Muscle of back (tissue), 11 donors: ENCODE measurements around the gene TBC1D21. TPM values are rescaled to one million over a fixed set of nuclear protein-coding genes. Genes with fewer than 3 reads are reported as not detected.
A peak's percentile ranks its signal among the peaks of the same experiment; 100 is the strongest.

Experiments
- DNase-seq, 3 donors: peaks; one replicate each; pipeline versions ENCODE4 v3.0.0 to v3.0.0-alpha.2; 2013
- polyA plus RNA-seq, 10 donors: library from polyadenylated mRNA; unstranded; fragments of 120-200 nt; gene quantifications; one replicate each; pipeline ENCODE4 v1.2.1, GENCODE V29; 2013; ENCODE audit not compliant: insufficient read length in 10 of 10

Gene TBC1D21
- polyA plus RNA-seq, 10 donors = not detected

GRCh38 chr15:73858062-73858461, 15.3 kb upstream of the TBC1D21 start:
- DNase-seq = no peak

- no peak for DNase-seq
Measured at GRCh38 chr15:73862276-73862675, 11.1 kb upstream of the TBC1D21 start.

- DNase-seq = no peak
Measured at GRCh38 chr15:73865379-73865778, 8.0 kb upstream of the TBC1D21 start.

- DNase-seq = no peak
Measured at GRCh38 chr15:73865904-73866303, 7.5 kb upstream of the TBC1D21 start.

- DNase-seq = no peak
Measured at GRCh38 chr15:73866481-73866880, 6.9 kb upstream of the TBC1D21 start.

GRCh38 chr15:73866881-73867410, 6.4 kb upstream of the TBC1D21 start:
- DNase-seq = no peak

GRCh38 chr15:73867426-73867825, 5.9 kb upstream of the TBC1D21 start:
- no peak for DNase-seq

GRCh38 chr15:73867956-73868355, 5.4 kb upstream of the TBC1D21 start:
- DNase-seq = no peak

- DNase-seq = no peak
Measured at GRCh38 chr15:73869216-73869995, 4.0 kb upstream of the TBC1D21 start.

- peak in 1 of 3 donors; percentile 16 for DNase-seq
Measured at GRCh38 chr15:73870700-73871408, 2.5 kb upstream of the TBC1D21 start.

- peak in 1 of 3 donors; percentile 20 for DNase-seq
Measured at GRCh38 chr15:73872346-73872745, 1.0 kb upstream of the TBC1D21 start.

GRCh38 chr15:73873889-73874511, 636 bp downstream of the TBC1D21 start:
- DNase-seq = peak; percentile 26 to 49 (median 36)

- no peak for DNase-seq
Measured at GRCh38 chr15:73879426-73879825, 6.1 kb downstream of the TBC1D21 start.

GRCh38 chr15:73881579-73882320, 8.4 kb downstream of the TBC1D21 start:
- no peak for DNase-seq

- DNase-seq = no peak
Measured at GRCh38 chr15:73882761-73883419, 9.5 kb downstream of the TBC1D21 start.

GRCh38 chr15:73884159-73884558, 10.8 kb downstream of the TBC1D21 start:
- no peak for DNase-seq

- no peak for DNase-seq
Measured at GRCh38 chr15:73885954-73886700, 12.8 kb downstream of the TBC1D21 start.

- no peak for DNase-seq
Measured at GRCh38 chr15:73886717-73887345, 13.5 kb downstream of the TBC1D21 start.

- no peak for DNase-seq
Measured at GRCh38 chr15:73887481-73887880, 14.1 kb downstream of the TBC1D21 start.
